ENCODE data around the gene PTPRT.

PTPRT gene

DNA sequence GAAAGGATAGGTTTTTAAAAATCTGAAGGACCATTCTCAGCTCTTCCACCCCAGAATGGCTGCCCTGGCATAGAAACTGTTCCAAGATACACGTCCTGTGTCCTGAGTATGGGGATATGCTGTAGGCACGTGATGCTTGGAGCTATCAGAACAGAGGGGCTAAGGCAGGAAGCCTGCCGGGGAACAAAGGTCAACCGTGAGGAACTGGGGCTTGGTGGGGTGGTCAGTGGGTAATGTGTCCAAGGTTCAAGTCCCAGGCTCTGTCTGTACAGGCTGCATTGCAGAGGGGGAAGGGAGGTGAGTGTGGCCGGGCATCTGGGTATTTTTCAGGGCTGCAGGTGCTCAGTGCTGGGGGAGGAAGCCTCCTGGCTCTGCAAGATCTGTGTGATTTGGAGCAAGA is 1092.0 kb downstream of the PTPRT start:
- DNase-seq: no peak

DNA sequence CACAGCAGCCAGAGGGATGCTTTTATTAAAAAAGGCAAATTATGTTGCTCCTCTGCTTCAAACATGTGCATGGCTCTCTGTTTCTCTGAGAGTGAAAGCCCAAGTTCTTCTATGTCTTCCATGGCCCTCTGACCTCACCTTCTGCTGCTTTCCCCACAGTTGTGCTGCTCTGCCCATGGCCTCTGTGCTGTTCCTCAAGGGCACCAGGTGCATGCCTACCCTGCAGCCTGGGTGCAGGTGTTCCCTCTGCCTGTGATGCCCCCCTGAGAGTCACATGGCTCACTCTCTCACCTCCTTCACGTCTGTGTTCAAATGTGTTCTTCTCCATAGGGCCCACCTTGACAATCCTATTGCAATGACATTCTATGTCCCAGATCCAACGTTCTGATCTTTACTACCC is 1094.5 kb downstream of the PTPRT start:
- no peak for DNase-seq

DNA sequence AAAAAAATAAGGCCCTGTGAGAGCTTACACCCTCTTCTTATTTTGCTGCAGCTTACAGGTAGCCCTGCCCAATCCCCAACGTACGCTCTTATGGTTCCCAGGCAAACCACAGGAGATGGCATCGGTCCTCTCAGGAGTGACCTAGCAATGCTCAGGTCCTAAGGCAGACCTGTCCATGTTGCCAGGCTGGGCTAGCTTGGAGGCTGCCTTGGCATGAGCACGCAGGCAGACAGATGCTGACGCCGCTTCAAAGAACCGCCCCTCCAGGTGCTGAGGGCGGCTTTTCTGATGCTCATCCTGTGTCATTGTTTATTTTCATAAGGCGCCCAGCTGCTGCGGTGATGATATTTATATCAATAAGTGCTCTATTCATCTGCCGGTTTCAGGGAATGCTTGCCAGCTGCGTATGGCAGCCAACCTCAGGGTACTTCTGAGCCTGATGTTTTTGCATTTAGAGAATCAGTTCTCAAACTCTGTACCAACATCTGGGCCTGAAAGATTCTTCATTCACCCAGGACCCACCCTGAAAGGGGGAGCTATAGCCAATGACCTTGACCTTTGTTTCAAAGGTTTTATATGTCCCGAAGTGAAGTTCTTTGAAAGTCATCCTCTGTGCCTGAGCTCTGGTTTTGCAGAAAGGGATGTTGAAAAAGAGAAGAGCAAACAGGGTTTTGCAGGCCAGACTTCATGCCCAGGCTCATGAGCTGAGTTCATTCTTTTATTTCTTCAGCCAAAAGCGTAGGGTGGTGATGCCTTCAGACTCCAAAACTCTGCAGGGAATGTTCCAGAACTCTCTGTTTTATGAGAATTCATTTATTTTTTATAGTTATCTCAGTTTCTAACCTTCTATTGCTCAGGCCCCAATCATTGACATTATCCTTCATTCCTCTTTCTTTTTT is 1095.9 kb downstream of the PTPRT start:
- DNase-seq: no peak

DNA sequence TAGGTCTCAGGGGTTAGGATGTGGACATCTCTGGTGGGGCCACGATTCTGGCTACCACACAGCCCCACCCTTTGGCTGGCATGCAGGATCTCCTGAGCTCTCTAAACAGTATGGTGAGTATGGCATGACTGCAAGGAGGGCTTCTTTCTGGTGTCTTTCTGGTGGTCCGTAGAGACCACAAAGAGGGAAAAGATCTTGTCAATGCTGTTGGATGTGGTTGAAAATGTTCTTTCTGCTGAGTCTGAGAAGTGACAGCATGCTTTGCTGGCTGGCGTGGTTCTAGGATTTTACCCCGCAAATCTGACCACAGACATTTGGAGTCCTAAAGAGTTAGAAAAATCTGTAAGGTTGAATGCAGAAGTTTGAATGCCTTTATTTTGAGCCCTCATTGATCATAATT is 1096.7 kb downstream of the PTPRT start:
- DNase-seq: no peak

DNA sequence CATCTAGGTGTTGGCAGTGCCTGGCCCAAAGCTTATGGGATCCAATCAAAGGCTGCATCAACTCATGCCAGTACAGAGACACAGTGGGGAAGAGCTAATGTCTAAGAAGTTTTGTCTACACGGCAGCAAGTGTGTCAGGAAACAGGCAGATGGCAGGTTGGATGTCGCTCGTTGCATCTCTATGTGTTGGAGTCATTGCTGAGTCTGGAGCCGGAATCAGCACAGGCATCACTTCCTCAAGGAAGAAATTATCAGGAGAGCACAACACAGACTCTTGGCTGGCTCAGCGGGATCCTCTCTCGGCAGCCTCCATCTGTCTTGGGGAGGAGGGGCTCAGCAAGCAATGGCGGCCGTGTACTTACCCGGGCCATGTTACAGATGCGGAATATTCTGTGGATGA is 1104.3 kb downstream of the PTPRT start:
- DNase-seq: no peak

DNA sequence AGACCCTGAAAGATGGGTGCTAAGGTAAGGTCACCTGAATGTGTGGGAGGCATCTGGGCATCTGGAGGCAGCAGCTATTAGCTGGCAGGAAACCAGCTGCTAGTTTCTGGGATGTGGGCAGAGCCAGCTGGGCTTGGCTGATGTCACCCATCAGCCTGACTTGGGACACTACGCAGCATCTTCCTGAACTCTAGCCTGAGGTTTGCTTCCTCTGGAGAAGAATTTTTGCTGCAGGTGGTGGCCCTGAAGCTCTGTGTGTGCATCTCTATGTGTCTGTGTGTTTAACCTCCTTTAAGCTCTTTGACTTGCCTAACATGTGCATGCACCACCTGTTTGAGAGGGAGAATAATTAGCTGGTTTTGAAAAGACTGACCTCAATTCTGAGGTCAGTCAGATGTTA is 1106.4 kb downstream of the PTPRT start:
- DNase-seq: no peak

DNA sequence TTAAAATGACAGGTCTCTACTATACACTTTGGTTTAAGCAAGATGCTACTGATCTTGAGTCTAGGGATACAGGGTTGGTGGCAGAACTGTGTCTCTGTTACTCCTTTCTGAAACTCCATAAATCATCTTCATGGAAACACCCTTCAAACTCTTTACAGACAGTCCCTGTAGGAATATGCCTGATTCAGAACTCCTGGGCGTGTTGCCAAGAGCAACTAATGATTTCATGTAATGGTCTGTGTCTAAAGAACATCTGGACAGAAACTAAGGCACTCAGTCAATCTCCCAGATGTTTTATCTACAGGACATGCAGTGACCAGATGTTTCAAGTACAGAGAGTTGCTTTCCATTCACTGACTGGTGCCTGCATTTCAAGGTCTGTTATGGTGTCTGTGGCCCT is 1107.1 kb downstream of the PTPRT start:
- no peak for DNase-seq

DNA sequence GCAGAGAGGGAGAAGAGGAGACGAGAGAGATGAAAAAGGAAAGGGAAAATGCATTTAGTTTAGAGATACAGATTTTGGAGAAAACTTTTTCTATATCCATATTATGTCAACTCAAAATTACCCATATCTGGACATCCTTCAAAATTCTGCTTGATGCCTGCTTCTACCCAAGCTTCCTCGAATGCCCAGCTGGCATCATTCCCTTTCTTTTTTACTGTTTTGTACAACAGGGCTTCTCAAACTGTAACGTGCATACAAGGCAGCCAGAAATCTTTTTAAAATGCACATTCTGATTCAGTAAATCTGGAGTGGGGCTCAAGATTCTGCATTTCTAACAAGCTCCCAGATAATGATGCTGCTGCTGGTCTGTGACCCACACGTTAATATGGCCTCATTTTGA is 1108.8 kb downstream of the PTPRT start:
- no peak for DNase-seq

DNA sequence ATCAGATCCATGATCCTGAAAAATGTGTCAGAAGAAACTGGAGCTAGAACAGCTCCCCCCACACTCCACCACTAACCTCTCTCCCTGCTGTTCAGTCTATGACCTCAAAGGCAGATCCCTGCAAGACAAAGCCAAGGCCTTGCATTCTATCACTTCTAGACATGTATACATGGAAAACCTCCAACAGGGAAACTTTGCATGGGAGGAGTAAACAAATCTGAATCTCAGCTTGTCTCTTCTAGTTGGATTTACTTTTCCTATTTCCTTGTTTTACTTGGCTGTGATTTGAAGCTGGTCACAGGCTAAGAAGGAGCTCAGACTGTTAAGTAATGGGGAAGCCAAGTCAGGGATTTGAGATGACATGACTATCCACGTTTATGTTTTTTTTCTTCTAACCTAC is 1114.8 kb downstream of the PTPRT start:
- DNase-seq: no peak

DNA sequence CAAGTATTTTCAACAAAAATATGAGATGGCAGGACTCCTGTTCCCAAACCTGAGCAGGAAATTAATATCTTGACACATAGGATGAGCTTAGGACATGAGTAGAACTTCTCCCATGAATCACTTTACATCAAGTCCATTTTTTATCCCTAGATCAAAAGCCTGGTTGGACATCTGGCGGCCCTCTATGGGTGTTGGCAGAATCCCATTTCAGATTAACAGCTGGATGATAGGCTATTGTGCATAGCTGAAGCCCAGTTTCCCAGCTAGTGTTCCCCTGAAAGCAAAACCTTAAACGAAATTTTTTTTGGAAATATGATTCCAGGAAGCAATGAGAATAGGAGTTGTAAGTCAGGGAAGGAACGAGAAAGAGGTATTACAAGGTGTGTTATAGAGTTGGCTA is 1122.1 kb downstream of the PTPRT start:
- DNase-seq: no peak

DNA sequence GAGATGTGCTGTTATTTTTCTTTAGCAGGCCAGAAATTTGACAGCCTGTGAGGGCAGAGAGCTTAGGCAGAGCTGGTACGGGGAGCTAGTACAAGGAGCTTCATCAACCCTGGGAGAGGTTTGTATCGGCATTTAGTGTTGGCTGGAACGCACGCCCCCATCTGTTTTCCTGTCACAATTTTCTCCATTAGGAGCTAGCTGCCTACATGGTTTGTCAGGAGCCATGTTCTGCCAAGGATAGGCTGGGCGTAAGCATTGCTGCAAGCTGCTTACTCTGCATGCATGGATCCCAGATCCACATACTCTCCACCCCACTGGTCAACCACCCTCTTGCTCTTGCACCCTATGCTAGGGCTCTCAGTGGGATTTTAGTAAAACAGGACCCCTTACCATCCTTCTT is 1122.5 kb downstream of the PTPRT start:
- no peak for DNase-seq

DNA sequence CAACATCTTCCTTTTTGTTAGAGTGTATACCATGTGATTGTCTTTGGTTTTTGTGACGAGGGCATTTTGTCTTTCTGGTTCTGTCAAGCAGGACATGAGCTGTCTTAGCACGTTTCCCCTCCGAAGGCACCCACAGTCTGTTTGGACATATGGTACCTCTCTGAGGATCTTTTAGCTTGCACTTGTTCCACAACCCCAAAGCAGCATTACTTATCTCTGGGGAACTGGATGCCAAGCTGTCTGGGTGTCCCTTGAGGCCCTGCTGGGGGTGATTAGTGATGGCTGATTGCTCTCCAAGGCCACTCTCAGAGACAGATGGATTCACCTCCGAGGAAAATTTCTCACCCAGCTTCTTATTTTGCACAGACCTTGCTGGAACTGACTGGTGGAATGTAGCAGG is 1126.6 kb downstream of the PTPRT start:
- DNase-seq: no peak

DNA sequence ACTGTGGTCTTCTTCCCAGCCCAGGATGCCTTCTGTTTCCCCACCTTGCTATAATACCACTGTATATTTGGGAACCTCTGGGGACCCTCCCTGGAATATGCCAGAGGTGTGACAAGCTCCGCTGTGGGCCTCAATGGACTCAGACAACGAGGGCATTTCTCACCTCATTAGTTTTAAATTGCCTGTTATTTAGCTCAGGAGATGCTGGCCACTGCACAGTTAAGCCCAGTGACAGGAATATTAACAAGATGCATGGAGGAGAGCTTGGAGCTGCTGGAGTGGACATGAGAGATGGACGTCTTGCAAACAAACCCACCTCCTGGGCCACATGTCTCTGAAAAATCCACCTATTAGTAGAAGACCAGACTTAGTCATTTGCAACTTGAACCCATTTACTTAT is 1136.4 kb downstream of the PTPRT start:
- DNase-seq: no peak

DNA sequence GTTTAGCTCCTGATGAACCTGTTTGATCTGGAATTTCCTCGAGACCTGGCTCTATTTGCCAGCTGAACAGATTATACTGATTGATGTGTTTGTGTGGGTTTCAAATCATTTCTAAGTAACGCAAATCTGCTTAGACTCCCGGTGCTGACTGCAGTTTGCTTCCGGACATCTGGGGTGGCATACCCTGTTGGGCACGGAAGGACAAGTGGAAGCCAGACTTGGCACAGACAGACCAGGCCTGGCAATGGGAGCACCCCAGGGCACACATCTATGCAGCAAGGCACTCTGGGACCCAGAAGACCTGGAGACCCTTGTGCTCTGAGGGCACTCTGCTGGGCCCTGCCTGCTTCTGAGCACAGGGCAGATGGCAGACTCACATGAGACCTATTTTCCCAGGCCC is 1137.8 kb downstream of the PTPRT start:
- DNase-seq: no peak

DNA sequence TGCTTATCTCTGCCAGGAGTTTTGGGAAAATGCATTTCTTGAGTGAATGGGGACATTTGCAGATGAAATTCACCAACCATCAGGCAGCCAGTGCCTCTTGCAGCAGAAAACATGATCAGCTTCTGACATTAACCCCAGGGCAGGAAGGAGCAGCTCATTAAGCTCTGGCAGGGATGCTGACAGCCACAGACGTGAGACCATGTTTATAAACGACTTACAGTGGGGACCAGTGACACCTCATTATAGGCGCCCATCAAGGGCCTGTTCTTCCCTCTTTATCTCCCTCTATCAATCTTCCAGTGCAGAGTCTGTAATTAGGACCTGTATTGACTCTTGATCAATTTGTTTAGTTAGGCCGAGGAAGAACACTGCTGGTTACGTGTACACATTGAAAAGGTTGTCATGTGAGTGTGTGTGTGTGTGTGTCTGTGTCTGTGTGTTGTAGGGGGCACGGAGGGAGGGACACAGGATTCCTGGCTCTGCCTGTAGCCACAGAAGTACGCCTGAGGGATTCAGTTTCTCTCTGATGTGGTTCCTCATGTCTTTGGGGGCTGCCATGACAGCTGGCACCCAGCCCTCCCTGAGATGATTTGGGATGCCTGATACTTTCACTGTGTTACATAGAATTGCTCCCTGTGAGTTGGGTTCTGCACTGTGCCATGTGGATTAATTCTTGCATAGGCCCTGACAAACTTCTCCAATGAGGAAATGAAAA is 1143.2 kb downstream of the PTPRT start:
- no peak for DNase-seq

DNA sequence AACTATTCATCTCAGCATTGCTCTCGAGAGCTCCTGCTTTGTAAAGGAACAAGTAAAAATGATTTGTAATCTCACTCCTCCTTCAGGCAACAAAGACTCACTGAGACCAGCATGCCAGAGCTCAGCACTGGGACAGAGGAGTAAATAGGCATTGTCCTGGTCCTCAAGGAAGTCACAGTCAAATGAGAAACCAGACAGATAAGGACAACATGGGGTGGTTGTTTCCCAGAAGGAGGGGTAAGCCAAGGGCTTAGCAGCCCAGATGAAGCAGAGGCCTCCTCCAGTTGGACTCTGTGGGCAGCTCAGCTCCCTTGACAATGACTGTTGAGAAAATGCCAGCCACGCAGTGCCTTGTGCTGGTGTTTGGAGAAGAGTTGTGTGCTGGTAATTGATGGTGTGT is 1145.8 kb downstream of the PTPRT start:
- DNase-seq: no peak

DNA sequence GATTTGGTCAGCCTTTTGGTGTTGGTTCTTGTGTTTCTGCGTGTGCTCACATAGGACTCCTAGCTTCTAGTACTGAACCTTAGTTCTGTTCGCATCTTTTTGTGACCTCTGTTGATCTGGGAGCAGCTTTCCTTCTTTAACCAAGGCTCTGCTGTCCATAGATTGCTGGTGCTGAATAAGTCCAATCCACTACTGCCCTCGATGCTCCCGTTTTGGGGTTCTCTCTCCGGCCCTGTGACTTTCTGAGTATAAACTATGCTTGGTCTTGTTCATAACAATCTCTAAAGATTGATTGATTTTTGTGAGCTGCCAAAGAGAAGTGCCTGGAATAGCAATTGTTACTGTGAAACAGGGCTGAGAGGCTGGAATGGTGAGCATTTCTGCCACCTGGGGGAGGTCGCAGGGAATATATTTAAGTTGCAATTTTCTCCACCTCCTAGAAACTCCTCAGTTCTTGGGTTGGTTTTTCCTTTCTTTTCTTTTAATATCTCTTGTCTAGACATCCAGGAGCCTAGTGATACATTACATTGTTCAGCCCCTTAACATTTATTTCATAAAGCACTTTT is 1148.6 kb downstream of the PTPRT start:
- no peak for DNase-seq

DNA sequence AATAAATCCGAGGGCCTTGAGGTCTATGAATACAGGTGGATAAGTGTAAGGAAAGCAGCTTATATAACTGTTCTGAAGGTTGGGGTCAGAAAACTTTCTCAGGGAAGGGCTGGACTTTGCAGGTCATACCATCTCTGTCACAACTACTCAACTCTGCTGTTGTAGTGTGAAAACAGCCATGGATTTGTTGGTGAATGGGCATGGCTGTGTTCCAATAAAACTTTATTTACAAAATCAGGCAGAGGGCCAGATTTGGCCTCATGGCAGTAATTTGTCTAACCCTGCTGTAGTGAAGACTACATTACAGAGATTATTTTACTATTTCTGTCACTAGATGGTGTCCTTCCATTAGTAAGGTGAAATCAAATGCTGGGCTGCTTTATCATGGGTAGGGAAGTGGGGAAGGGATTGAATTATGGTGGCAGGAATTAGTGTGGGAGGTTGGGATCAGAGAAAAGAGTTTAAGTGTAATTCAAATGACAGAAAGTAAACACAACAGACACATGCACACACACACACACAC is 1161.9 kb downstream of the PTPRT start:
- no peak for DNase-seq

DNA sequence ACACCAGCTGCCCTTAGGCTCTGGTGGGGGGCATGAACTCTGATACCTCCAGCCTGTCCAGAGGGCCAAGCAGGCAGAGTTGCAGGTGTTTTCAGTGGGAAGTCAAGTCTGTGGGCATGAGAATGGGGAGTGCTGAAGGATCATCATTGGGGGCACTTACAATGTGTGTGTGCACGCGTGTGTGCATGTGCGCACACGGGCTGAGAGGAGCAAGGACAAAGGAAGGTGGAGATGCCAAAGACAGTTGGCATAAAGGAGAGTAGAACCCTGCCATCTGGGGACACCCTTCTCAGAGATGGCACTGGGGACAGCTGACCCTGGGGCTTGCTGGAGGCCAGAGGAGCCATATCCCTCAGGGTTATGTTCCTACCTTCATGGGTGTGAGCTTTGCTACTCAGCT is 1163.1 kb downstream of the PTPRT start:
- DNase-seq: no peak

DNA sequence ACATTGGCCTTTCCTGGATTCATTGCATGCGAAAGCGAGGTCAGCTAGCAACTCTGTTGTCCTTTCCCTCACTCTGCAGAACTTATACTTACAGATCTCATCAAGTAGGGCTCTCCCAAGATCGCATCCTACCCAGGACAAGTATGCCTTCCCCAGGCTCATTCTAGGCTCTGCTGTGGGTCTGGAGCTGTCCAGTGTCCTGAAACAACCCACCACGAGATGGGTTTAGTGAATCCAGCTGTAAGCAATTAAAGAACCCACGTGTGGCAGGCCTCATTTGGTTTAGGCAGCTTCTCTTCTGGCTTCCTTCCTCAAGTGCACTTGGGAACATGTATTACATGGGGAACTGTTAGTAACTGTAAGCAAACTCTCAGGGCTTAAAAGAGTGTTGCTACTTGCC is 1165.1 kb downstream of the PTPRT start:
- DNase-seq: no peak
